WTC11 (cell line): Measurements from ENCODE around the gene CSE1L. TPM values are rescaled to one million over a fixed set of nuclear protein-coding genes. Genes with fewer than 3 reads are reported as not detected.

Experiments used
- ATAC-seq: fragments of 200-7000 bp; cut with Tn5 transposase; 2 replicates; pipeline ENCODE4 v1.10.0; 2021; ENCODE audit warnings: mild to moderate bottlenecking, moderate library complexity
- CTCF ChIA-PET: fragments of 300-600 bp; sonication (Branson Sonifier 250); formaldehyde crosslinking; loops from one replicate; lab custom pipeline; 2021; ENCODE audit warnings: antibody characterized with exemption; lab: Charles Lee
- POLR2A ChIA-PET: fragments of 350-600 bp; sonication (Branson Sonifier 250); formaldehyde crosslinking; loops from one replicate; lab custom pipeline; 2021; ENCODE audit warnings: antibody characterized with exemption; lab: Charles Lee
- DNase-seq: peaks from one replicate; pipeline ENCODE4 v3.0.0; 2021; ENCODE audit warnings: low spot score
- H3K27ac Mint-ChIP-seq: 2 replicates; pipeline ENCODE4 v1.8.0; 2021; ENCODE audit warnings: mixed read lengths
- H3K27me3 Mint-ChIP-seq: 2 replicates; pipeline ENCODE4 v1.8.0; 2021; ENCODE audit warnings: low read depth, mild to moderate bottlenecking, moderate library complexity, mixed read lengths
- H3K36me3 Mint-ChIP-seq: 2 replicates; pipeline ENCODE4 v1.8.0; 2021; ENCODE audit warnings: mixed read lengths
- H3K4me1 Mint-ChIP-seq: 2 replicates; pipeline ENCODE4 v1.8.0; 2022; ENCODE audit warnings: mixed read lengths
- H3K4me3 Mint-ChIP-seq: 2 replicates; pipeline ENCODE4 v1.8.0; 2021; ENCODE audit warnings: mild to moderate bottlenecking, moderate library complexity, mixed read lengths
- H3K9me3 Mint-ChIP-seq: 2 replicates; pipeline ENCODE4 v1.8.0; 2021; ENCODE audit warnings: mixed read lengths
- ESRRA ChIP-seq: sonication (generic); formaldehyde crosslinking; IDR thresholded peaks from 2 replicates; pipeline ENCODE4 v1.8.1; 2022; ENCODE audit warnings: mild to moderate bottlenecking, missing genetic modification reagents, borderline replicate concordance
- ETV6 ChIP-seq: sonication (generic); formaldehyde crosslinking; IDR thresholded peaks from 2 replicates; pipeline ENCODE4 v1.8.1; 2022; ENCODE audit warnings: mild to moderate bottlenecking, missing genetic modification reagents
- GRHL2 ChIP-seq: fragments of 250-450 bp; sonication (Bioruptor Pico); IDR thresholded peaks from 2 replicates; pipeline ENCODE4 v1.8.0; 2022; ENCODE audit warnings: mild to moderate bottlenecking, moderate library complexity; ENCODE audit not compliant: insufficient replicate concordance, severe bottlenecking
- IRF2 ChIP-seq: sonication (generic); formaldehyde crosslinking; IDR thresholded peaks from 2 replicates; pipeline ENCODE4 v1.8.0; 2022; ENCODE audit warnings: low read depth, missing genetic modification reagents, borderline replicate concordance
- KAT7 ChIP-seq: sonication (generic); formaldehyde crosslinking; IDR thresholded peaks from 2 replicates; pipeline ENCODE4 v1.8.1; 2023; ENCODE audit warnings: missing genetic modification reagents, mild to moderate bottlenecking, borderline replicate concordance
- MYBL2 ChIP-seq: sonication (generic); formaldehyde crosslinking; IDR thresholded peaks from 2 replicates; pipeline ENCODE4 v1.8.1; 2023; ENCODE audit warnings: mild to moderate bottlenecking, moderate library complexity, missing genetic modification reagents
- NFATC4 ChIP-seq: fragments of 250-450 bp; sonication (Bioruptor Pico); IDR thresholded peaks from 2 replicates; pipeline ENCODE4 v1.9.0; 2021; ENCODE audit warnings: mild to moderate bottlenecking
- NFYB ChIP-seq: sonication (generic); formaldehyde crosslinking; conservative IDR thresholded peaks from 2 replicates; pipeline ENCODE4 v1.8.0; 2022; ENCODE audit warnings: low read depth, missing genetic modification reagents
- NR1H2 ChIP-seq: sonication (generic); formaldehyde crosslinking; IDR thresholded peaks from 2 replicates; pipeline ENCODE4 v1.9.0; 2021; ENCODE audit warnings: mild to moderate bottlenecking, moderate library complexity, missing genetic modification reagents
- ZBTB21 ChIP-seq: sonication (generic); formaldehyde crosslinking; IDR thresholded peaks from 2 replicates; pipeline ENCODE4 v1.8.1; 2023; ENCODE audit warnings: mild to moderate bottlenecking, missing genetic modification reagents, borderline replicate concordance
- ZNF121 ChIP-seq: sonication (generic); formaldehyde crosslinking; IDR thresholded peaks from 2 replicates; pipeline ENCODE4 v1.8.0; 2023; ENCODE audit warnings: missing genetic modification reagents
- ZNF138 ChIP-seq: sonication (generic); formaldehyde crosslinking; conservative IDR thresholded peaks from 2 replicates; pipeline ENCODE4 v1.8.1; 2022; ENCODE audit warnings: mild to moderate bottlenecking, moderate library complexity, missing genetic modification reagents
- ZNF219 ChIP-seq: sonication (generic); formaldehyde crosslinking; IDR thresholded peaks from 2 replicates; pipeline ENCODE4 v1.8.0; 2023; ENCODE audit warnings: missing genetic modification reagents, mild to moderate bottlenecking, borderline replicate concordance
- ZNF281 ChIP-seq: sonication (generic); formaldehyde crosslinking; IDR thresholded peaks from 2 replicates; pipeline ENCODE4 v1.8.0; 2023; ENCODE audit warnings: mild to moderate bottlenecking, missing genetic modification reagents
- total RNA-seq: library from RNA; stranded (reverse); gene quantifications from 3 replicates; pipeline ENCODE4 v1.2.3, GENCODE V29; 2021
- TF ChIP-seq, protein P1 (sequence below): sonication (generic); formaldehyde crosslinking; conservative IDR thresholded peaks from 2 replicates; pipeline ENCODE4 v1.8.1; 2023; ENCODE audit warnings: mild to moderate bottlenecking, low read depth, missing genetic modification reagents, moderate library complexity
- TF ChIP-seq, protein P2 (sequence below): fragments of 250-450 bp; sonication (Bioruptor Pico); IDR thresholded peaks from 2 replicates; pipeline ENCODE4 v1.9.0; 2021; ENCODE audit warnings: mild to moderate bottlenecking
- TF ChIP-seq, protein P3 (sequence below): sonication (generic); formaldehyde crosslinking; IDR thresholded peaks from 2 replicates; pipeline ENCODE4 v1.8.1; 2023; ENCODE audit warnings: mild to moderate bottlenecking, missing genetic modification reagents
- TF ChIP-seq, protein P4 (sequence below): sonication (generic); formaldehyde crosslinking; IDR thresholded peaks from 2 replicates; pipeline ENCODE4 v1.8.1; 2022; ENCODE audit warnings: mild to moderate bottlenecking, missing genetic modification reagents, moderate library complexity, borderline replicate concordance
- TF ChIP-seq, protein P5 (sequence below): sonication (generic); formaldehyde crosslinking; IDR thresholded peaks from 2 replicates; pipeline ENCODE4 v1.8.0; 2022; ENCODE audit warnings: mild to moderate bottlenecking, missing genetic modification reagents
- TF ChIP-seq, protein P6 (sequence below): sonication (generic); formaldehyde crosslinking; IDR thresholded peaks from 2 replicates; pipeline ENCODE4 v1.8.0; 2023; ENCODE audit warnings: missing genetic modification reagents, mild to moderate bottlenecking, borderline replicate concordance

CSE1L gene
- total RNA-seq, 1 experiment from 2014 or later, result 192 TPM

DNA sequence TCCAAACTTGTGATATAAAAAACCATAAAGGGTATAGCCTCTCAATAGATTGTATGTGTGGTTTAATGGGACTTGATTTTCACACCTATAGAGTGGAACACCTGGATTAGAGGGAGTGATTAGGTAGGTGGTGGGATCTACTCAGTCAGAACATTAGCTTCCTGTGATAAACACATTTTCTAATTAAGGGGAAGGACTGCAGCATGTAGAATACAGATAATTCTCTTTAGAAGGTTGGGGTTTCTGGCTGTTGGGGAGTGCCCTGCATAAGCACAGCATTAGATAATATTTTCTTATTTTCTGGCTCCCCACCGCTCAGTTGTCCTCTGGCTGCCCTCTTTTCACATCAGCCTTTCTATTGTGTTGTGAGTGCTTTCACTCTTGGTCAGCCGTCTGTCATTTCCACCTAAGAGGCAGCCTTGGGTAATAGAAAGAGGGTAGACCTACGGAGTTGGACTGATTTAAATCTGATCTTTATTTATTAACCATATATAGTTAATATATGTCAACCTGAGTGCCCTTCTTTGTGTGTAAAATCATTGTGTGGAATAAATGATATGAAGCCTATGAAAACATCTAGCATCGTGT is 8.0 kb downstream of the CSE1L start:
- Mint-ChIP-seq H3K4me3 (no peak overlapping the region), H3K4me1 (peaks cover 45% of the 10 kb centered on the region)
- no peak for TF ChIP-seq ZNF138 (CRISPR knock-in tag)
- no peak for TF ChIP-seq ZBTB21 (CRISPR knock-in tag)
- no peak for TF ChIP-seq ZNF281 (CRISPR knock-in tag)
- TF ChIP-seq NR1H2, result no peak
- TF ChIP-seq, protein P1, sequence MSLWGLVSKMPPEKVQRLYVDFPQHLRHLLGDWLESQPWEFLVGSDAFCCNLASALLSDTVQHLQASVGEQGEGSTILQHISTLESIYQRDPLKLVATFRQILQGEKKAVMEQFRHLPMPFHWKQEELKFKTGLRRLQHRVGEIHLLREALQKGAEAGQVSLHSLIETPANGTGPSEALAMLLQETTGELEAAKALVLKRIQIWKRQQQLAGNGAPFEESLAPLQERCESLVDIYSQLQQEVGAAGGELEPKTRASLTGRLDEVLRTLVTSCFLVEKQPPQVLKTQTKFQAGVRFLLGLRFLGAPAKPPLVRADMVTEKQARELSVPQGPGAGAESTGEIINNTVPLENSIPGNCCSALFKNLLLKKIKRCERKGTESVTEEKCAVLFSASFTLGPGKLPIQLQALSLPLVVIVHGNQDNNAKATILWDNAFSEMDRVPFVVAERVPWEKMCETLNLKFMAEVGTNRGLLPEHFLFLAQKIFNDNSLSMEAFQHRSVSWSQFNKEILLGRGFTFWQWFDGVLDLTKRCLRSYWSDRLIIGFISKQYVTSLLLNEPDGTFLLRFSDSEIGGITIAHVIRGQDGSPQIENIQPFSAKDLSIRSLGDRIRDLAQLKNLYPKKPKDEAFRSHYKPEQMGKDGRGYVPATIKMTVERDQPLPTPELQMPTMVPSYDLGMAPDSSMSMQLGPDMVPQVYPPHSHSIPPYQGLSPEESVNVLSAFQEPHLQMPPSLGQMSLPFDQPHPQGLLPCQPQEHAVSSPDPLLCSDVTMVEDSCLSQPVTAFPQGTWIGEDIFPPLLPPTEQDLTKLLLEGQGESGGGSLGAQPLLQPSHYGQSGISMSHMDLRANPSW (CRISPR knock-in tag), result no peak
- TF ChIP-seq GRHL2 (CRISPR knock-in tag), result no peak
- TF ChIP-seq, protein P2, sequence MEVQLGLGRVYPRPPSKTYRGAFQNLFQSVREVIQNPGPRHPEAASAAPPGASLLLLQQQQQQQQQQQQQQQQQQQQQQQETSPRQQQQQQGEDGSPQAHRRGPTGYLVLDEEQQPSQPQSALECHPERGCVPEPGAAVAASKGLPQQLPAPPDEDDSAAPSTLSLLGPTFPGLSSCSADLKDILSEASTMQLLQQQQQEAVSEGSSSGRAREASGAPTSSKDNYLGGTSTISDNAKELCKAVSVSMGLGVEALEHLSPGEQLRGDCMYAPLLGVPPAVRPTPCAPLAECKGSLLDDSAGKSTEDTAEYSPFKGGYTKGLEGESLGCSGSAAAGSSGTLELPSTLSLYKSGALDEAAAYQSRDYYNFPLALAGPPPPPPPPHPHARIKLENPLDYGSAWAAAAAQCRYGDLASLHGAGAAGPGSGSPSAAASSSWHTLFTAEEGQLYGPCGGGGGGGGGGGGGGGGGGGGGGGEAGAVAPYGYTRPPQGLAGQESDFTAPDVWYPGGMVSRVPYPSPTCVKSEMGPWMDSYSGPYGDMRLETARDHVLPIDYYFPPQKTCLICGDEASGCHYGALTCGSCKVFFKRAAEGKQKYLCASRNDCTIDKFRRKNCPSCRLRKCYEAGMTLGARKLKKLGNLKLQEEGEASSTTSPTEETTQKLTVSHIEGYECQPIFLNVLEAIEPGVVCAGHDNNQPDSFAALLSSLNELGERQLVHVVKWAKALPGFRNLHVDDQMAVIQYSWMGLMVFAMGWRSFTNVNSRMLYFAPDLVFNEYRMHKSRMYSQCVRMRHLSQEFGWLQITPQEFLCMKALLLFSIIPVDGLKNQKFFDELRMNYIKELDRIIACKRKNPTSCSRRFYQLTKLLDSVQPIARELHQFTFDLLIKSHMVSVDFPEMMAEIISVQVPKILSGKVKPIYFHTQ (CRISPR knock-in tag), result no peak
- TF ChIP-seq NFATC4 (CRISPR knock-in tag), result no peak
- TF ChIP-seq MYBL2 (CRISPR knock-in tag), result no peak
- no peak for TF ChIP-seq KAT7 (CRISPR knock-in tag)
- TF ChIP-seq NFYB (CRISPR knock-in tag), result no peak
- TF ChIP-seq ZNF219 (CRISPR knock-in tag), result no peak
- no peak for TF ChIP-seq ETV6 (CRISPR knock-in tag)
- TF ChIP-seq, protein P3, sequence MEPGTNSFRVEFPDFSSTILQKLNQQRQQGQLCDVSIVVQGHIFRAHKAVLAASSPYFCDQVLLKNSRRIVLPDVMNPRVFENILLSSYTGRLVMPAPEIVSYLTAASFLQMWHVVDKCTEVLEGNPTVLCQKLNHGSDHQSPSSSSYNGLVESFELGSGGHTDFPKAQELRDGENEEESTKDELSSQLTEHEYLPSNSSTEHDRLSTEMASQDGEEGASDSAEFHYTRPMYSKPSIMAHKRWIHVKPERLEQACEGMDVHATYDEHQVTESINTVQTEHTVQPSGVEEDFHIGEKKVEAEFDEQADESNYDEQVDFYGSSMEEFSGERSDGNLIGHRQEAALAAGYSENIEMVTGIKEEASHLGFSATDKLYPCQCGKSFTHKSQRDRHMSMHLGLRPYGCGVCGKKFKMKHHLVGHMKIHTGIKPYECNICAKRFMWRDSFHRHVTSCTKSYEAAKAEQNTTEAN (CRISPR knock-in tag), result no peak
- no peak for TF ChIP-seq IRF2 (CRISPR knock-in tag)
- TF ChIP-seq, protein P4, sequence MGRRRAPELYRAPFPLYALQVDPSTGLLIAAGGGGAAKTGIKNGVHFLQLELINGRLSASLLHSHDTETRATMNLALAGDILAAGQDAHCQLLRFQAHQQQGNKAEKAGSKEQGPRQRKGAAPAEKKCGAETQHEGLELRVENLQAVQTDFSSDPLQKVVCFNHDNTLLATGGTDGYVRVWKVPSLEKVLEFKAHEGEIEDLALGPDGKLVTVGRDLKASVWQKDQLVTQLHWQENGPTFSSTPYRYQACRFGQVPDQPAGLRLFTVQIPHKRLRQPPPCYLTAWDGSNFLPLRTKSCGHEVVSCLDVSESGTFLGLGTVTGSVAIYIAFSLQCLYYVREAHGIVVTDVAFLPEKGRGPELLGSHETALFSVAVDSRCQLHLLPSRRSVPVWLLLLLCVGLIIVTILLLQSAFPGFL (CRISPR knock-in tag), result no peak
- TF ChIP-seq, protein P5, sequence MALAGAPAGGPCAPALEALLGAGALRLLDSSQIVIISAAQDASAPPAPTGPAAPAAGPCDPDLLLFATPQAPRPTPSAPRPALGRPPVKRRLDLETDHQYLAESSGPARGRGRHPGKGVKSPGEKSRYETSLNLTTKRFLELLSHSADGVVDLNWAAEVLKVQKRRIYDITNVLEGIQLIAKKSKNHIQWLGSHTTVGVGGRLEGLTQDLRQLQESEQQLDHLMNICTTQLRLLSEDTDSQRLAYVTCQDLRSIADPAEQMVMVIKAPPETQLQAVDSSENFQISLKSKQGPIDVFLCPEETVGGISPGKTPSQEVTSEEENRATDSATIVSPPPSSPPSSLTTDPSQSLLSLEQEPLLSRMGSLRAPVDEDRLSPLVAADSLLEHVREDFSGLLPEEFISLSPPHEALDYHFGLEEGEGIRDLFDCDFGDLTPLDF (CRISPR knock-in tag), result no peak
- TF ChIP-seq, protein P6, sequence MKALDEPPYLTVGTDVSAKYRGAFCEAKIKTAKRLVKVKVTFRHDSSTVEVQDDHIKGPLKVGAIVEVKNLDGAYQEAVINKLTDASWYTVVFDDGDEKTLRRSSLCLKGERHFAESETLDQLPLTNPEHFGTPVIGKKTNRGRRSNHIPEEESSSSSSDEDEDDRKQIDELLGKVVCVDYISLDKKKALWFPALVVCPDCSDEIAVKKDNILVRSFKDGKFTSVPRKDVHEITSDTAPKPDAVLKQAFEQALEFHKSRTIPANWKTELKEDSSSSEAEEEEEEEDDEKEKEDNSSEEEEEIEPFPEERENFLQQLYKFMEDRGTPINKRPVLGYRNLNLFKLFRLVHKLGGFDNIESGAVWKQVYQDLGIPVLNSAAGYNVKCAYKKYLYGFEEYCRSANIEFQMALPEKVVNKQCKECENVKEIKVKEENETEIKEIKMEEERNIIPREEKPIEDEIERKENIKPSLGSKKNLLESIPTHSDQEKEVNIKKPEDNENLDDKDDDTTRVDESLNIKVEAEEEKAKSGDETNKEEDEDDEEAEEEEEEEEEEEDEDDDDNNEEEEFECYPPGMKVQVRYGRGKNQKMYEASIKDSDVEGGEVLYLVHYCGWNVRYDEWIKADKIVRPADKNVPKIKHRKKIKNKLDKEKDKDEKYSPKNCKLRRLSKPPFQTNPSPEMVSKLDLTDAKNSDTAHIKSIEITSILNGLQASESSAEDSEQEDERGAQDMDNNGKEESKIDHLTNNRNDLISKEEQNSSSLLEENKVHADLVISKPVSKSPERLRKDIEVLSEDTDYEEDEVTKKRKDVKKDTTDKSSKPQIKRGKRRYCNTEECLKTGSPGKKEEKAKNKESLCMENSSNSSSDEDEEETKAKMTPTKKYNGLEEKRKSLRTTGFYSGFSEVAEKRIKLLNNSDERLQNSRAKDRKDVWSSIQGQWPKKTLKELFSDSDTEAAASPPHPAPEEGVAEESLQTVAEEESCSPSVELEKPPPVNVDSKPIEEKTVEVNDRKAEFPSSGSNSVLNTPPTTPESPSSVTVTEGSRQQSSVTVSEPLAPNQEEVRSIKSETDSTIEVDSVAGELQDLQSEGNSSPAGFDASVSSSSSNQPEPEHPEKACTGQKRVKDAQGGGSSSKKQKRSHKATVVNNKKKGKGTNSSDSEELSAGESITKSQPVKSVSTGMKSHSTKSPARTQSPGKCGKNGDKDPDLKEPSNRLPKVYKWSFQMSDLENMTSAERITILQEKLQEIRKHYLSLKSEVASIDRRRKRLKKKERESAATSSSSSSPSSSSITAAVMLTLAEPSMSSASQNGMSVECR (CRISPR knock-in tag), result no peak
- TF ChIP-seq ZNF121 (CRISPR knock-in tag), result no peak
- TF ChIP-seq ESRRA (CRISPR knock-in tag), result no peak
- TF ChIP-seq, all 79 proteins: peak for 0
- POLR2A ChIA-PET, result no interaction called here
- Mint-ChIP-seq H3K27ac (peak overlapping the region; percentile 56), H3K27me3 (no peaks in the 10 kb centered on the region), H3K9me3 (no peaks in the 10 kb centered on the region), H3K36me3 (peaks cover 40% of the 10 kb centered on the region)
- CTCF ChIA-PET, result no interaction called here
- DNase-seq, result no peak
- no peak for ATAC-seq
